GM12892 (cell line): ENCODE data around the gene MRNIP.

Experiments
- POLR2A ChIP-seq: IDR thresholded peaks from 2 replicates; pipeline ENCODE4 v1.6.1; 2011; ENCODE audit warnings: low read depth, low read length, control low read depth
- TAF1 ChIP-seq: IDR thresholded peaks from 2 replicates; pipeline ENCODE4 v1.6.1; 2011; ENCODE audit warnings: low read depth, mild to moderate bottlenecking, control low read depth, low read length, borderline replicate concordance

- no peak for TF ChIP-seq TAF1
- TF ChIP-seq POLR2A = no peak
Measured at GRCh38 chr5:179816401-179816795, 42.2 kb downstream of the MRNIP start.
